ENCODE measurements around the gene MRPS35. TPM values are rescaled to one million over a fixed set of nuclear protein-coding genes. Genes with fewer than 3 reads are reported as not detected.

MRPS35 gene
- total and polyA plus RNA-seq, 9 donors, result 45.1 to 53.2 (median 48.5) TPM

DNA sequence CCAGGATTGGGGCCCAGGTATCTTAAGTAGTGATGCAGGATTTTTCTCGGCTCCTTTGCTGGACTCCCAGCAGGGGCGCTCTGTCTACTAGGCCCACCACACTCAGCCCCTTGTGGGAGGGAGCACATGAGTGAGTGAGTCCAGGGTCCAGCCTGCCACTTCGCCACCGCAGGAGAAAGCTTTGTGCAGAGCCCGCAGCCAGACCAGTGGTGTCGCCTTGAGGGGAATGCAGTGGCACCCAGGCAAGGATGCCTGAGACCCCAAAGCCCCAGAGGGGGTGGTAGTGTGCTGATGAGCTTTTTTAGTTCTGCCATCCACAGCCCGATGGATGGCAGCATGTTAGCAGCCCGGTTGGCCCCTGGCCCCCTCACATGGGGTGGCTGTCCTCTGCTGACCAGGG, 5.4 kb upstream of the MRPS35 start:
- H3K27ac ChIP-seq (ENCODE audit: low read length), result no peak overlapping the region
- H3K27me3 ChIP-seq (ENCODE audit: control insufficient read depth, insufficient read depth, low read length), result no peaks in the 10 kb centered on the region
- no peak for DNase-seq
- WGBS (ENCODE audit: insufficient coverage), result 84% methylated on average over 6 of the region's 8 CpGs
- H3K36me3 ChIP-seq (ENCODE audit: control insufficient read depth, insufficient read depth, low read length), result no peaks in the 10 kb centered on the region
- H3K9me3 ChIP-seq (replicated peaks; ENCODE audit: control insufficient read depth, low read depth, low read length), result no peaks in the 10 kb centered on the region
- H3K4me3 ChIP-seq (ENCODE audit: low read length), result no peak overlapping the region
- no peaks in the 10 kb centered on the region for H3K4me1 ChIP-seq (ENCODE audit: control insufficient read depth, insufficient read depth, low read length)

DNA sequence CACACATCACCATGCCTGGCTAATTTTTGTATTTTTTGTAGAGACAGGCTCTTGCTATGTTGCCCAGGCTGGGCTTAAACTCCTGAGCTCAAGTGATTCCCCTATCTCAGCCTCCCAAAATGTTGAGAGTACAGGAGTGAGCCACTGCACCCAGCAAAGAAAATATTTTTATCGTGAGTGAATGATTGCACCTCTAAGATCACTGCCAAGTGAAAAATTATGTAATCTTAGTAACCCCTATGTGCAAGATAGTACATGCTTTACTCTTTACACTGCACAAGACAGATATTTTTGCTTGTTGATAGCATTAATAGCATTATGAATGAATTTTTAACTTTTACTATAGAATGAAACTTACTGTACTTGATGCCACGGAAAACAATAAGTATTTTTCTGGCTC, 3.4 kb upstream of the MRPS35 start:
- no CpG with 5 or more reads among the region's 2 CpGs for WGBS (ENCODE audit: insufficient coverage)
- H3K27ac ChIP-seq (ENCODE audit: low read length), result no peak overlapping the region

DNA sequence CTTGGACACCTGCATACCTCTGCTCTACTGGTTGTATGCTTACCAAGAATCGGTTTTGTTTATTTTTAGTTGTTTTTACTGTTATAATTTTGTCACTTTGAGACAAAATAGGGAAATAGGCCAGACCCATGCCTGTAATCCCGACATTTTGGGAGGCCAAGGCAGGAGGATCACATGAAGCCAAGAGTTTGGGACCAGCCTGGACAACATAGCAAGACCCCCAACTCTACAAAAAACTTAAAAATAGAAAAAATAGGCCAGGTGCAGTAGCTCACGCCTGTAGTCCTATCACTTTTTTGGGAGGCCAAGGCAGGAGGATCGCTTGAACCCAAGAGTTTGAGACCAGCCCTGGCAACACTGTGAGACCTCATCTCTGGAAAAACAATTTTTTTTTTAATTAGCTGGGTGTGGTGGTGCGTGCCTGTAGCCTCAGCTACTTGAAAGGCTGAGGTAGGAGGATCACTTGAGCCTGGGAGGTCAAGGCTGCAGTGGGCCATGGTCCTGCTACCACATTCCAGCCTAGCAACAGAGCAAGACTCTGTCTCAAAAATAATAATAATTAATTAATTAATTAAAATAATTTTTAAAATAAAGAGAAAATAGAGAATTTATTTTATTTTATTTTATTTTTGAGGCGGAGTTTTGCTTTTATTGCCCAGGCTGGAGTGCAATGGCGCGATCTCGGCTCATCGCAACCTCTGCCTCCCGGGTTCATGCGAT, 1.3 kb upstream of the MRPS35 start:
- H3K27ac ChIP-seq (ENCODE audit: low read length), result peak overlapping the region; percentile 73
- no peaks in the 10 kb centered on the region for H3K9me3 ChIP-seq (replicated peaks; ENCODE audit: control insufficient read depth, low read depth, low read length)
- peaks cover 4% of the 10 kb centered on the region for H3K4me1 ChIP-seq (ENCODE audit: control insufficient read depth, insufficient read depth, low read length)
- 72% methylated on average over 8 of the region's 12 CpGs for WGBS (ENCODE audit: insufficient coverage)
- H3K36me3 ChIP-seq (ENCODE audit: control insufficient read depth, insufficient read depth, low read length), result no peaks in the 10 kb centered on the region
- H3K4me3 ChIP-seq (ENCODE audit: low read length), result no peak overlapping the region
- H3K27me3 ChIP-seq (ENCODE audit: control insufficient read depth, insufficient read depth, low read length), result no peaks in the 10 kb centered on the region
- no peak for DNase-seq

More for the DNA sequence above, 3.4 kb upstream of the MRPS35 start:
- no peaks in the 10 kb centered on the region for H3K9me3 ChIP-seq (replicated peaks; ENCODE audit: control insufficient read depth, low read depth, low read length)
- DNase-seq, result no peak
- H3K4me3 ChIP-seq (ENCODE audit: low read length), result no peak overlapping the region
- H3K27me3 ChIP-seq (ENCODE audit: control insufficient read depth, insufficient read depth, low read length), result no peaks in the 10 kb centered on the region
- no peaks in the 10 kb centered on the region for H3K36me3 ChIP-seq (ENCODE audit: control insufficient read depth, insufficient read depth, low read length)
- H3K4me1 ChIP-seq (ENCODE audit: control insufficient read depth, insufficient read depth, low read length), result peaks cover 4% of the 10 kb centered on the region

DNA sequence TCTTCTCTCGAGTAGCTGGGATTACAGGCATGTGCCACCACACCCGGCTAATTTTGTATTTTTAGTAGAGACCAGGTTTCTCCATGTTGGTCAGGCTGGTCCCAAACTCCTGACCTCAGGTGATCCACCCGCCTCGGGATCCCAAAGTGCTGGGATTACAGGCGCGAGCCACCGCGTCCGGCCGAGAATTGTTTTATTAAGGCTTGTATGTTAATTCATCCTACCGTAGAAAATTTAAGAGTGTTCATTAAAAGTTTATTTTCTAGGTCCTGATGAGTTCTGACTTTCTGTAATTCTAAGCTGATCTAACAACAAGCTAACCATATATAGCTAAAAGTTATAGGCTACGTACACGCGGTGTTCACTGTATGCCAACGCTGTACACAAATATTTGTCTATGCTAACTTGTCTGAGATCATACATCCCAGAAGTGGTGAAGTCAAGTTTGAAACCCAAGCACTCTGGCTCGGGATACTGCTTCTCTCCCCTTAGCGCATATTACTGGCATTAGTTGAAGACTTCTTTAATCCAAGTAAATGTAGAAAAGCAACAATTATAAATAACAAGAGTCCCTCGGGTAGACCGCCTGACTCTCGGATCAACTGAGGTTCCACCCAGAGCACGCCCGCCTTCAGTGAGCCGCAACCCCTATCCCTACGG, 570 bp upstream of the MRPS35 start:
- H3K27ac ChIP-seq (ENCODE audit: low read length), result peak overlapping the region; percentile 73
- 8% methylated on average over 10 of the region's 24 CpGs for WGBS (ENCODE audit: insufficient coverage)
- H3K4me3 ChIP-seq (ENCODE audit: low read length), result peak overlapping the region; percentile 98
- no peaks in the 10 kb centered on the region for H3K9me3 ChIP-seq (replicated peaks; ENCODE audit: control insufficient read depth, low read depth, low read length)
- DNase-seq, result peak; percentile 83
- H3K4me1 ChIP-seq (ENCODE audit: control insufficient read depth, insufficient read depth, low read length), result peaks cover 4% of the 10 kb centered on the region
- H3K27me3 ChIP-seq (ENCODE audit: control insufficient read depth, insufficient read depth, low read length), result no peaks in the 10 kb centered on the region
- H3K36me3 ChIP-seq (ENCODE audit: control insufficient read depth, insufficient read depth, low read length), result no peaks in the 10 kb centered on the region

DNA sequence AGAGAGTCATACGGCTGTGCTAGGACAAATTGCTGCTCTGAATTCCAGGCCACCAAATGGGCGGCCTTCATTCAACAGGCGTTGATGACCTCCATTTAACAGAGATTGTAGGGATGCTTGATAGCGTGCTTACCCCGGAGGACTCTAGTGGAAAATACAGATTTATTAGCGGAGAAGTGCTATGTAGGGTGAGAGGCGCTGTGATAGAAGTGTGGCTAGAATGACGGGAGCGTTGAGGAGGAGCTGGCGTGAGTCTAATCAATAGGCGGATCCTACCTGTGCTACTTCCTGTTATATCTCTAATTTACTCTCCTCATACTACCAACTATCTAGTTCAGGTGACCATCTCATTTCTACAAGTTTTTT, 668 bp downstream of the MRPS35 start:
- WGBS (ENCODE audit: insufficient coverage), result 0% methylated on average over 4 of the region's 11 CpGs
- peak overlapping the region; percentile 73 for H3K27ac ChIP-seq (ENCODE audit: low read length)

DNA sequence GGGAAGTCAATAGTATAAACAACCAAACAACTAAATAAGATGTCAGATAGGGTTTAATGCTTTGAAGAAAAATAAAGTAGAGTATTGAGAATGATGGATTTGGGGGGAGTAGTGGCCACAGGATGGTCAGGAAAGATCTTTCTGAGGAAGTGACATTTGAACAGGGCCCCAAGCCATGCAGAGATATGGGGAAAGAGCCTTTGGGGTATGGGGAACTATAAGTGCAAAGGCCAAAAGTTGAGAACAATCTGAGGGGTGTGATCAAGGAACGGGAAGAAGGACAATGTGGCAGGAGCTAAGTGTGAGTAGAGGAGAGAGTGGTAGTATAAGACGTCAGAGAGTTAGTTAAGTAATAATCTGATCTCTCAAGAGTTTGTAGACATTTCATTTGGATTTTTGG, 1.3 kb downstream of the MRPS35 start:
- no peak overlapping the region for H3K27ac ChIP-seq (ENCODE audit: low read length)
- no peaks in the 10 kb centered on the region for H3K27me3 ChIP-seq (ENCODE audit: control insufficient read depth, insufficient read depth, low read length)
- H3K4me3 ChIP-seq (ENCODE audit: low read length), result no peak overlapping the region
- WGBS (ENCODE audit: insufficient coverage), result 75% methylated on average over 2 of the region's 2 CpGs
- no peak for DNase-seq
- peaks cover 5% of the 10 kb centered on the region for H3K36me3 ChIP-seq (ENCODE audit: control insufficient read depth, insufficient read depth, low read length)
- H3K4me1 ChIP-seq (ENCODE audit: control insufficient read depth, insufficient read depth, low read length), result peaks cover 4% of the 10 kb centered on the region
- H3K9me3 ChIP-seq (replicated peaks; ENCODE audit: control insufficient read depth, low read depth, low read length), result no peaks in the 10 kb centered on the region

More for the DNA sequence above, 668 bp downstream of the MRPS35 start:
- peaks cover 2% of the 10 kb centered on the region for H3K36me3 ChIP-seq (ENCODE audit: control insufficient read depth, insufficient read depth, low read length)
- peaks cover 4% of the 10 kb centered on the region for H3K4me1 ChIP-seq (ENCODE audit: control insufficient read depth, insufficient read depth, low read length)
- H3K9me3 ChIP-seq (replicated peaks; ENCODE audit: control insufficient read depth, low read depth, low read length), result no peaks in the 10 kb centered on the region
- no peak for DNase-seq
- peak overlapping the region; percentile 98 for H3K4me3 ChIP-seq (ENCODE audit: low read length)
- H3K27me3 ChIP-seq (ENCODE audit: control insufficient read depth, insufficient read depth, low read length), result no peaks in the 10 kb centered on the region

DNA sequence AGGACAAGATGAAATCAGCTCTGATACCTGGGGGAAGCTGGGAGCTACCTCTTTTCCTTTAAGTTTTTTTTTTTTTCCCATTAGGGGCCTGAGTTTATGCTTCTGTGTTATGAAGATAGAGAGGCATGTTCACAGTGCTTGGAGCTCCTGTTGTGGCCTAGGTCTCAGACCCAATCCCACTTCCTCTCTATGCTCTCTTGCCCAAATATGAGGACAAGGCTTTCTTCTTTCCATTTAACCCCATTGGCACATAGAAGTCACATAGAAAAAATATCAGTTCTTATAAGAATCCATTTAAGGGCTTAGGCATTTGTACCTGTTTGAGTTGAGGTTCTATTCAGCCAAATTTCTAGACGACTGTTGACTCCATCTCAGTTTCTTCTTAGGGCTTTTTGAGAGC, 12.6 kb downstream of the MRPS35 start:
- H3K4me1 ChIP-seq (ENCODE audit: control insufficient read depth, insufficient read depth, low read length), result no peaks in the 10 kb centered on the region
- H3K9me3 ChIP-seq (replicated peaks; ENCODE audit: control insufficient read depth, low read depth, low read length), result no peaks in the 10 kb centered on the region
- no CpG with 5 or more reads among the region's 1 CpG for WGBS (ENCODE audit: insufficient coverage)
- peaks cover 24% of the 10 kb centered on the region for H3K36me3 ChIP-seq (ENCODE audit: control insufficient read depth, insufficient read depth, low read length)
- no peak overlapping the region for H3K27ac ChIP-seq (ENCODE audit: low read length)
- DNase-seq, result no peak
- no peaks in the 10 kb centered on the region for H3K27me3 ChIP-seq (ENCODE audit: control insufficient read depth, insufficient read depth, low read length)
- no peak overlapping the region for H3K4me3 ChIP-seq (ENCODE audit: low read length)

DNA sequence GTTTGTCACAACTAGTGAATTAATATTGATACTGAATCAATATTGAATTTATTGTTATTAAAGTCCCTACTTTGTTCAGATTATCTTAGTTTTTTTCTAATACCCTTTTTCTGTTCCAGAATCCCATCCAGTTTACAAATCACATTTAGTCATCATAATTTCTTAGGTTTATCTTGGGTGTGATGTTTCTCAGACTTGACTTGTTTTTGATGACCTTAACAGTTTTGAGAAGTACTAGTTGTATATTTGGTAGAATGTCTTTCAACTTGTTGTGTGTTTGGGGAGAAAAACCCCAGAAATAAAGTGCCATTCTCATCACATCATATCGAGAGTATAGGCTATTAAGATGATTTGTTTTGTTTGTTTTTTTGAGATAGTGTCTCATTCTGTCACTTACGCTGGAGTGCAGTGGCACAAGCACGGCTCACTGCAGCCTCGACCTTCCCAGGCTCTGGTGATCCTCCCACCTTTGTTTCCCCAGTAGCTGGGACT, 19.5 kb downstream of the MRPS35 start:
- no peak overlapping the region for H3K27ac ChIP-seq (ENCODE audit: low read length)
- H3K4me3 ChIP-seq (ENCODE audit: low read length), result no peak overlapping the region
- no peaks in the 10 kb centered on the region for H3K4me1 ChIP-seq (ENCODE audit: control insufficient read depth, insufficient read depth, low read length)
- no peak for DNase-seq
- H3K27me3 ChIP-seq (ENCODE audit: control insufficient read depth, insufficient read depth, low read length), result no peaks in the 10 kb centered on the region
- H3K9me3 ChIP-seq (replicated peaks; ENCODE audit: control insufficient read depth, low read depth, low read length), result no peaks in the 10 kb centered on the region
- peaks cover 15% of the 10 kb centered on the region for H3K36me3 ChIP-seq (ENCODE audit: control insufficient read depth, insufficient read depth, low read length)
- WGBS (ENCODE audit: insufficient coverage), result 88% methylated on average over 3 of the region's 4 CpGs

DNA sequence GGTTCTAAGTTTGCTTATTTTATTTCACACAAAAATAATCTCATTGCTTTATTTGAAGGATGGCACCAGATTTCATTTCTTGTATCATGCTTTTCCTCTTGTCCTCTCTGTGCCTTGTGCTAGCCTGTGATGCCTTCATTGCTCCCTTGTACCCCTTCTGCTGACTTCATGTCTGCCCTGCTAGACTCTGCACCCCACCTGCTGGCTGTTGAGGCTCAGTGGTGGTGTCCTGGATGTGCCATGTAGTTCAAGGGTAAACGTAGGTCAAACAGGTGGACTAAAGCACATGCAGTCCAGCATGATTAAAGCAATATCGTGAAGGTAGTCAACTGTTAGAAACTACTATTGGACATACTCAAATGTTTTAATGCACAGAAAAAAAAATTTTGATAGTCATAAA, 21.6 kb downstream of the MRPS35 start:
- H3K4me3 ChIP-seq (ENCODE audit: low read length), result no peak overlapping the region
- no peaks in the 10 kb centered on the region for H3K27me3 ChIP-seq (ENCODE audit: control insufficient read depth, insufficient read depth, low read length)
- peaks cover 19% of the 10 kb centered on the region for H3K36me3 ChIP-seq (ENCODE audit: control insufficient read depth, insufficient read depth, low read length)
- no CpG with 5 or more reads among the region's 2 CpGs for WGBS (ENCODE audit: insufficient coverage)
- H3K9me3 ChIP-seq (replicated peaks; ENCODE audit: control insufficient read depth, low read depth, low read length), result no peaks in the 10 kb centered on the region
- no peak for DNase-seq
- H3K27ac ChIP-seq (ENCODE audit: low read length), result no peak overlapping the region
- no peaks in the 10 kb centered on the region for H3K4me1 ChIP-seq (ENCODE audit: control insufficient read depth, insufficient read depth, low read length)

DNA sequence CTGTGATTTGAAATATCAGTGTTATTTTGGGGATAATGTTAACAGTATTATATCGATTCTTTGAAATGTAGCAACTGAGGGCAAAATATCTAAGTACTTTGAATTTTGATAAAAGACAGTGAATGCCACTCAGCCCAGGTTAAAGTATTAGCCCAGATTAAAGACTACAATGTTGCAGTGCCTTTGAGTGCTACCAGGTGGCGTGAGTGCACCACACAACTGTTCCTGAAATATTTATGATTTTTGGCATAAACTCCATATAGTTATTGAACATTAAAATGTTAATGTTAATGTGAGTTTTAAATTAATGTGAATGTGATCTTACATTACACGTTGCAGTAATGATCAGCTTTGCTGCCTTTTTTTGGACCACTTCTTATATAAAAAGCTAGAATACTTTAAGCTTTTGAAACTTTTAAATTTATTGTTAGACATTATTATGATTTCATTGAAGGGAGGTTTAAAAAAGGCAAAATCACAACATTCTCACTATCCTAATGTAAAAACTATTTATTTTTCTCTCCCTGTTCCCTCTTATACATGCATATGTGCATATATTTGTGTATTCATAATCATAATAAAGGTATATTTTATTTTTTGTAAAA, 22.5 kb downstream of the MRPS35 start:
- no peaks in the 10 kb centered on the region for H3K9me3 ChIP-seq (replicated peaks; ENCODE audit: control insufficient read depth, low read depth, low read length)
- no peaks in the 10 kb centered on the region for H3K27me3 ChIP-seq (ENCODE audit: control insufficient read depth, insufficient read depth, low read length)
- peaks cover 19% of the 10 kb centered on the region for H3K36me3 ChIP-seq (ENCODE audit: control insufficient read depth, insufficient read depth, low read length)
- DNase-seq, result peak; percentile 19
- no peaks in the 10 kb centered on the region for H3K4me1 ChIP-seq (ENCODE audit: control insufficient read depth, insufficient read depth, low read length)
- H3K4me3 ChIP-seq (ENCODE audit: low read length), result no peak overlapping the region
- 43% methylated on average over 1 of the region's 3 CpGs for WGBS (ENCODE audit: insufficient coverage)
- no peak overlapping the region for H3K27ac ChIP-seq (ENCODE audit: low read length)
